ENCODE results near the gene CDSN. TPM values are rescaled to one million over a fixed set of nuclear protein-coding genes. Genes with fewer than 3 reads are reported as not detected.

The CDSN gene
- total RNA-seq, 4 donors from 2014 or later: 0.13 TPM; not detected in 3

DNA sequence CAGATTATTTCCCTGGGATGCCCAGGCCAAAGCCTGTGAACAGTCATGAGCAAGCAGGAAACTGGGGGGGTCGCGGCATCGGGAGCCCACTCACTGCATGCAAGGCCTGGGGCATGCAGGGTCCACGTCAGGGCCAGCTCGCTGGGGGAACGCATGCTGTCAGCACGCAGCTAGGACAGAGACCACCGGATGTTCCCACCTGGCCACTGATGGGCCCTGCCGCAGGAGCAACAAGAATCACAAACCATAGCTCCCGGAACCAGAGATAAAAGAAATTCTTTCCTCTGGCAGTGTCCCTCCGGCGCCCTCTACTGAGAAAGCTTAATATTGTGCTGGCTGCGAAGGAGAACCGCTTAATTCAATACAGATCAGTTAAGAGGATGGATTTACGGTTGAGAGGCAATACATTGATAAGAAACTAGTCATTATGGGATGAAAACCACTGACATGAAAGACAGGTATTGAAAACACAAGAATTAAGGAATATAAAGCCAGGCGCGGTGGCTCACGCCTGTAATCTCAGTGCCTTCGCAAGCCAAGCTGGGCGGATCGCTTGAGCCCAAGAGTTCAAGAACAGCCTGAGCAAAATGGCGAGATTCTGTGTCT is 40.5 kb downstream of the CDSN start:
- no peak for DNase-seq
- WGBS, 2 donors: 21 to 22% methylated on average over 13 to 21 of the region's 22 CpGs
- H3K27me3 ChIP-seq: peaks cover 0 to 10% (median 0%) of the 10 kb centered on the region in 4 donors
- TF ChIP-seq, protein P1, sequence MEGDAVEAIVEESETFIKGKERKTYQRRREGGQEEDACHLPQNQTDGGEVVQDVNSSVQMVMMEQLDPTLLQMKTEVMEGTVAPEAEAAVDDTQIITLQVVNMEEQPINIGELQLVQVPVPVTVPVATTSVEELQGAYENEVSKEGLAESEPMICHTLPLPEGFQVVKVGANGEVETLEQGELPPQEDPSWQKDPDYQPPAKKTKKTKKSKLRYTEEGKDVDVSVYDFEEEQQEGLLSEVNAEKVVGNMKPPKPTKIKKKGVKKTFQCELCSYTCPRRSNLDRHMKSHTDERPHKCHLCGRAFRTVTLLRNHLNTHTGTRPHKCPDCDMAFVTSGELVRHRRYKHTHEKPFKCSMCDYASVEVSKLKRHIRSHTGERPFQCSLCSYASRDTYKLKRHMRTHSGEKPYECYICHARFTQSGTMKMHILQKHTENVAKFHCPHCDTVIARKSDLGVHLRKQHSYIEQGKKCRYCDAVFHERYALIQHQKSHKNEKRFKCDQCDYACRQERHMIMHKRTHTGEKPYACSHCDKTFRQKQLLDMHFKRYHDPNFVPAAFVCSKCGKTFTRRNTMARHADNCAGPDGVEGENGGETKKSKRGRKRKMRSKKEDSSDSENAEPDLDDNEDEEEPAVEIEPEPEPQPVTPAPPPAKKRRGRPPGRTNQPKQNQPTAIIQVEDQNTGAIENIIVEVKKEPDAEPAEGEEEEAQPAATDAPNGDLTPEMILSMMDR (IDR thresholded peaks at IDR 0.05): peak; percentile 42 to 87 (median 74)
- TF ChIP-seq POLR2A (IDR thresholded peaks at IDR 0.05): no peak
- H3K9me3 ChIP-seq: no peaks in the 10 kb centered on the region
- H3K36me3 ChIP-seq: no peaks in the 10 kb centered on the region
- H3K4me1 ChIP-seq: peaks cover 0 to 32% (median 3%) of the 10 kb centered on the region in 3 donors
- intact Hi-C loops (cut with DNase I): loop anchor here (10.0 kb wide), 1 partner anchor 255 kb away; no protein-coding TSS in a partner anchor
- H3K27ac ChIP-seq: no peak overlapping the region
- peak overlapping the region in 1 of 4 donors; percentile 41 for H3K4me3 ChIP-seq

DNA sequence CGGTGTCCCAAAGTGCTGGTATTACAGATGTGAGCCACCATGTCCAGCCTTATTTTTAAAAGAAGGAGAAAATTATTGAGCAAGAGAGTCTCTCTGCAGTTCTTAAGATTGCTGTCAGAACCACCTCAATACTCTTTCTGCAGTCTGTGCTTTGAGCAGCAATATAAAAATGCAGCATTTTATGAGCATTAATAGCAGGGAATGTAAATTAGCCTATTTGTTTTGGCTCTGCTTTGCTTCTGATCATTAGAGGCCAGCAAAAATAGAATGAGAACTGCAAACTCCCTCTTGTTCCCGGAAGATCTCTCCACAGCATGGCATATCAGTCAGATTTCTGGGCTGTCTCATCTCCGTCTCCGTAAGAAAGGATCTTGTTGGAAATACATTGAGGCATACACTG is 43.6 kb downstream of the CDSN start:
- Histone ChIP-seq H3K27me3 (peaks cover 0 to 5% (median 0%) of the 10 kb centered on the region in 4 donors), H3K27ac (no peak overlapping the region), H3K9me3 (no peaks in the 10 kb centered on the region), H3K36me3 (no peaks in the 10 kb centered on the region), H3K4me1 (peaks cover 0 to 28% (median 11%) of the 10 kb centered on the region in 3 donors), H3K4me3 (no peak overlapping the region)
- no peak for DNase-seq
- TF ChIP-seq, protein P1 (IDR thresholded peaks at IDR 0.05): no peak
- no peak for TF ChIP-seq POLR2A (IDR thresholded peaks at IDR 0.05)
- 87 to 94% methylated on average over 4 of the region's 4 CpGs for WGBS, 2 donors
- intact Hi-C loops (cut with DNase I): no loop called here

DNA sequence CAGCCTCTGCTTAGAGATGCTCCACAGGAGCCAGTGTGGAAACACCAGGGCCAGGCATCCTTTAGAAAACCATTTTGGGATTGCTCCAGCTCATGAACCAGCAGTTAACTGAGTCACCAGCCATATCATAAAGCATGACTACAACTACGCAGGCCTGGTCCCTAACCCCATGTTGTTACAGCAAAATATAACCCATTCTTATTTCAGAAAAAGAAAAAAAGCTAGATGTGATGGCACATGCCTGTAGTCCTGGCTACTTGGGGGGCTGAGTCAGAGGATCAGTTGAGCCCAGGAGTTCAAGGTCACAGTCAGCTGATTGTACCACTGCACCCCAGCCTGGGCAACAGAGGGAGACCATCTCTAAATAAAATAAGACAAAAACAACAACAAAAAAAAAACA is 44.7 kb downstream of the CDSN start:
- WGBS, 2 donors: 50 to 78% methylated on average over 1 of the region's 1 CpG
- DNase-seq: no peak
- Histone ChIP-seq H3K27ac (no peak overlapping the region), H3K36me3 (no peaks in the 10 kb centered on the region), H3K27me3 (peaks cover 0 to 2% (median 0%) of the 10 kb centered on the region in 4 donors), H3K4me1 (peaks cover 0 to 36% (median 11%) of the 10 kb centered on the region in 3 donors), H3K9me3 (no peaks in the 10 kb centered on the region), H3K4me3 (no peak overlapping the region)
- intact Hi-C loops (cut with DNase I): no loop called here
- TF ChIP-seq POLR2A (IDR thresholded peaks at IDR 0.05): no peak
- TF ChIP-seq, protein P1 (IDR thresholded peaks at IDR 0.05): no peak

DNA sequence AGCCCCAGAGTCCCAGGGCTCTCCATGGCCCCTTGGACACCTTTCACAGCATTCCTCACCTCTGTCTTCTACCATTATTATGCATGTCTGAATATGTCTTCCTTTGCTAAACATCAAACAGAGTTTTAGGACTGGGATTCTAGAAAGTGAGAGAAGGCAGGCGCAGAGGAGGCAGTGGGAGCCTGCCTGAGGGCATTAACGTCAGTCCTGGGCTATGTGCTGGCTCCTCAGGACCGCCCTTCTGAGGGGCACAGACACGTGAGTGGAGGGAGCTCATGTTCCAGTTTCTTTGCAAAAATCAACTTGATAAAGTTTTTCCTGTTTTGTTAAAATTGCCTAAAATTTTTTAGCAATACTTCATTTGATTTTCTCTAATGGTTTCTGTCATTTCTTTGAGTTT is 45.8 kb downstream of the CDSN start:
- TF ChIP-seq, protein P1 (IDR thresholded peaks at IDR 0.05): no peak
- no peak for TF ChIP-seq POLR2A (IDR thresholded peaks at IDR 0.05)
- WGBS, 2 donors: 53 to 58% methylated on average over 4 of the region's 4 CpGs
- H3K4me1 ChIP-seq: peaks cover 0 to 35% (median 11%) of the 10 kb centered on the region in 3 donors
- H3K27ac ChIP-seq: no peak overlapping the region
- H3K9me3 ChIP-seq: no peaks in the 10 kb centered on the region
- H3K36me3 ChIP-seq: no peaks in the 10 kb centered on the region
- no peak overlapping the region for H3K4me3 ChIP-seq
- DNase-seq: no peak
- intact Hi-C loops (cut with DNase I): no loop called here
- H3K27me3 ChIP-seq: no peaks in the 10 kb centered on the region

DNA sequence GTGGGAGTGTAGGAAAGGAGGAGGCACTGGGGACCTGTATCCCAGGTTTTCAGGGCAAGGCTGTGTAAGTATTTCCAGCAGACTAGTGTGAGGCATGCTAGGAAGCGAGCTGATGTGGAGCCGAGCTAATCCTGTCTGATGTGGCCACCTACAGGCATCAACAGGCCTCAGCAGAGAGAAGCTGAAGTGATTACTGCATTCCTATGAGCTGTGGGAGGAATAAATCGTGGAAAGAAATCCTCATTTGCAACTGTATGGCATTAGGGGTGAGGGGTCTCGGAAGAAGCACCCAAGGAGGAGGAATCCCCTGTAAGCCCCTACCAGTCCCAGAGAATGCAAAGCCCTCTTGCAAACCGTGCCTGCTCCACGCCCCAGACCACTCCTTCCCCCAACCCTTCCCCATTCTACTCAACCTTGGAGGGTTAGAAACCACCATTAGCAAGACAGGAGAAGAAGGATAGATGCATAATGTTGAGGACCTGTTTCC is 49.5 kb downstream of the CDSN start:
- peak overlapping the region in 3 of 4 donors; percentile 2 to 53 (median 27) for H3K27ac ChIP-seq
- no peak for TF ChIP-seq POLR2A (IDR thresholded peaks at IDR 0.05)
- TF ChIP-seq, protein P1 (IDR thresholded peaks at IDR 0.05): peak in 5 of 6 experiments; percentile 22 to 76 (median 62)
- no peaks in the 10 kb centered on the region for H3K36me3 ChIP-seq
- H3K27me3 ChIP-seq: no peaks in the 10 kb centered on the region
- WGBS, 2 donors: 36 to 40% methylated on average over 5 to 6 of the region's 6 CpGs
- no peak overlapping the region for H3K4me3 ChIP-seq
- no peak for DNase-seq
- intact Hi-C loops (cut with DNase I): no loop called here
- H3K4me1 ChIP-seq: peaks cover 0 to 58% (median 10%) of the 10 kb centered on the region in 3 donors
- no peaks in the 10 kb centered on the region for H3K9me3 ChIP-seq

Measured in esophagus squamous epithelium (tissue), 5 donors.